ENCODE results near the gene LRRC1. TPM values are rescaled to one million over a fixed set of nuclear protein-coding genes. Genes with fewer than 3 reads are reported as not detected.
A peak's percentile ranks its signal among the peaks of the same experiment; 100 is the strongest.

LRRC1 gene
- total RNA-seq, 2 donors from 2014 or later, result 3.8 to 4.9 TPM

DNA sequence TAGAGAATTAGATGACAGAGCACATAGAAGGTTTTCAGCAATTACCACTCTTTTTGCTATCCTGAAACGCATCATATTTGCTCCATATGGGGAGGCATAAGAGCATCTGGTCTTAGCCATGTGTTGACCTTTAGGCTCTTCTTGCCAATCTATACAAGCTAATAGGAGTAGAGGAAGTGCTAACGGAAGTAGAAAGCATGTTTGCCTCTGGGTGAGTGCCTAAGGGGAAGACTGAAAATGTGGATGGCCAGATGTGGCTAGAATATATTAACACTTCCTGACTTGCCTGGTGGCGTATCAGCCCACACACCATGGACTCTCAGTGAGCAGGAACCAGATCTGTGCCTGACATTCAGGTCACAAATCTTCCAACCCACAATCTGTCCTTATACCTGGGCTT, 136.3 kb downstream of the LRRC1 start:
- no peak for ATAC-seq
- intact Hi-C loops (cut with DNase I), result no loop called here
- DNase-seq, result no peak

DNA sequence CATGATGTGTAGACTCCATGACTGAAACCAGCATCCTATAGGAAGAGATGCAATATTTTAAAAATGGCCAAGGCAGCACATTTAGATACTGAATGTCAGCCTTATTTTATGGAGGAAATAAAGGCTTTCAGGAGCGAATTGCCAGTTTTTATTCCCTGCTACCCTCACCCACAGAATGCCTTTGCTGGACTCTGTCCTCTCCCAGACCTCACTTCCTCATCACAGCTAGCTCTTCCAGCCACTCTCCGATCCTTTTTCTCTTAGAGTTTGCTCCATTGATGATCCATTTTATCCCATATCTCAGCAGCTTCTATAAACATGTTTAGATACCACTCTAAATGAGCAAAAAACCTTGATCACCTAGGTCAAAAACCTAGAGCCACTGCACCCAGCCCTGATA, 137.7 kb downstream of the LRRC1 start:
- no peak for DNase-seq
- intact Hi-C loops (cut with DNase I), result no loop called here

DNA sequence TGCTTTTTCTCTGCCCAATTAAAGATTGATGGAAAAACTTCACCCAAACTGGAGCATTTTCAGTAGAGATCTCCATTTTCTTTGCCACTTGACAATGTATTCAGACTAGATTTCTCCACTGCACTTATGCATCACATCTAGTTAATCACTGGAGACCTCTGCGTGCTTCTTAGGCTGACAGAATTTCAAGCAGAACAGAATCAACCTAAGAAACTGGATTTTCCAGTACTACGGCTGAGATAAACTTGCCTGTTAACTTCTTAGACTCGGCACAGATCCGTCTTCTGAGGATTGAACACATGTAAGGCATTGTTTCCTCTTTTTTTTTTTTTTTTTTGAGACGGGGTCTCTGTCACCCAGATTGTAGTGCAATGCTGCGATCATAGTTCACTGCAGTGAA, 139.2 kb downstream of the LRRC1 start:
- intact Hi-C loops (cut with DNase I), result no loop called here
- DNase-seq (no peak), ATAC-seq (no peak)

More for the DNA sequence above, 137.7 kb downstream of the LRRC1 start:
- no peak for ATAC-seq

DNA sequence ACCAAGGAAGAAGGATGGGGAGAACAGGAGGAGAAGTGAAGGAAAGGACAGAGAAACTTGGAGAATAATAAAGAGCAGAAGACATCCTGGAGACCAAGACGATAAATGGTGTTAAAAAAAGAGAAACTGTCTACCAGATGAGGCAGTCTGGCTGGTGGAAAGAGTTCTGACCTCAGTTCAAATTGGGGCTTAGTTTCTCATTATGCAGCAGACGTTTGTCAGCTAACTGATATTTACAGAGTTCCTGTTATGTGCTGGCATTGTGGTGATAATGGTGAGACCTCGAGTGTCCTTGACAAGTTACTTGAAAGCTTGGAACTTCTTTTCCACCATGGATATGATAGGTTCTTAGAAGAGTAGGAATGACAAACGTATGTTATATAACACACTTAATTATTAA, 142.7 kb downstream of the LRRC1 start:
- intact Hi-C loops (cut with DNase I), result no loop called here
- no peak for ATAC-seq

DNA sequence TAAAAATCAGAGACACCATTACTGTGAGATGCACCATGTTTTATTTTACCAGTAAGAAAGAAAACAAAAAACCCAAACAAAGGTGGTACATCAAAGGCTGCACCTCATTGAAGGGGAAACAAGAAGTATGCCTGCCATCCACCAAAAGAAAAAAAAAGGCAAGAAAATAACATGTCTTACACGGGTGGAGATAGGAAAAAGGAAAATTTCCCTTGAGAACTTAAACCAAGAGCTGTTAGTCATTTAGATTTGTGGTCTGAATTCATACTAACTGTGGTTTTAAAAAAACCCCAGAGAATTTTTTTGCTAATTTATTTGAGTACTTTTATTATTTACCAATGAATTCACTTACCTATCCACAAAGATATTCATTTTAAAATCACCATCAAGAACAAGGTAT, 144.0 kb downstream of the LRRC1 start:
- intact Hi-C loops (cut with DNase I), result no loop called here
- DNase-seq (no peak), ATAC-seq (no peak)

More for the DNA sequence above, 142.7 kb downstream of the LRRC1 start:
- DNase-seq, result no peak

DNA sequence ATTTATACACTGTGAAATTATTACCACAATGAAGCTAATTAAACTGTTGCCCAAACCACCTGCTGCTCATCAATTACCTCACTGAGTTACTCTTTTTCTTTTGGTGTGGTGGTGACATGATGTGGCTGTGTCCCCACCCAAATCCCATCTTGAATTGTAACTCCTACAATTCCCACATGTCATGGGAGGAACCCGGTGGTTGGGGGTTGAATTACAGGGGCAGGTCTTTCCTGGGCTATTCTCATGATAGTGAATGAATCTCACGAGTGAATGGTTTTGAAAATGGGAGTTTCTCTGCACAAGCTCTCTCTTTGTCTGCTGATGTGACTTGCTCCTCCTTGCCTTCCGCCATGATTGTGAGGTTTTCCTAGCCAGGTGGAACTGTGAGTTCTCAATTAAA, 145.0 kb downstream of the LRRC1 start:
- intact Hi-C loops (cut with DNase I), result no loop called here
- ATAC-seq (no peak), DNase-seq (no peak)

DNA sequence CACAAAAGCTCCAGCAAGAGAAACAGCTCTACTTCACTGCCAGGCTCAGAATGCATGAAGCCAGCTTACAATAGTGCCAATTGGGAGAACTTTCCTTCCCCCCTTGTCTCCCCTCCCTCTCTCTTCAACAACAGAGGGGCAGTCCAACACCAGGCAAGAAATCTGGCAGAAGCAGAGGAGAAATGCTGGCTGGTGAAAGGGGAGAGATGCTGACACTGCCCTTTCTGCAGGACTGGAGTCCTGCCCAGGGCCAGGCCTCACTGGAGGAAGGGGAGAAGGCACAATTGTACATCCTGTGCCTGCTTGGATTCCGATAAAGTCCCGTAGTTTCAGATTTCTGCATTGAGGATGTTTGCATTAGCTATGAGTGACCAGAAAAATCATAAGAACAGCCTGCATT, 148.6 kb downstream of the LRRC1 start:
- ATAC-seq (peak; percentile 87 to 93), DNase-seq (no peak)
- intact Hi-C loops (cut with DNase I), result no loop called here

DNA sequence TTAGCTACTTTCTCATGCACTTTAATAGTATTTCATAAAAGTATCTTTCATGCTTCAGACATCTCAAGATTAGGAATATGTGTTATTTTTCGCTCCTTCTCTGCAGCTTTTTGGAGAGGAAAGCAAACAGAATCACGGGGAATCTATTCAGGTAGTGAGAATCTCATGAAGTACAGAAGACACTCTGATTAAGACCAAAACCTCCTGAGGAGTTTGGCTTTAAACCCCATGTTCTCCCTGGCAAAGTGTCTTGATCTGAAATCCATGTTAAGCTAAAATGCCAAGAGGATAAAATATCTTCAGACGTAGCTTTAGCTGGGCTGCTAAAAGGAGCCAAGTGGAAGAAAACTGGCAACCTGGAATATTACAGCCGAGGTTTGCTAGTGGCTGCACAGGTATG, 149.3 kb downstream of the LRRC1 start:
- intact Hi-C loops (cut with DNase I), result no loop called here
- no peak for DNase-seq
- no peak for ATAC-seq

DNA sequence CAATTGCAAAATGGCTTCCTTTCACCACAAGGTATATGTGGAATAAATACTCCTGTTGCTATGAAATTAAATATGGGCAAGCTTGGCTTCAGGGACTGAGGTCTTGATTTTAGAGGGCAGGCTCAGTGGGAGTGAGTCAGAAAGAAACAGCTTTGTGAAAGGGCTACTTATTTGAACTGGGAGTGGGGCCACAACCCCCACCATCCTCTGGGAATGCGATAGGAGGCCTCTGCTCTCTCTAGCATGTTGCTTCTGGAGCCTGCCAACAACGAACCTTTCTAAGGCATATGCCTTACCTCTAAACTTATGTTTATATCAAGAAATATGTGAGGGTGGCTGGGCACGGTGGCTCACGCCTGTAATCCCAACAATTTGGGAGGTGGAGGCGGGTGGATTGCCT, 149.7 kb downstream of the LRRC1 start:
- intact Hi-C loops (cut with DNase I), result no loop called here
- ATAC-seq, result peak in 1 of 2 donors; percentile 35

DNA sequence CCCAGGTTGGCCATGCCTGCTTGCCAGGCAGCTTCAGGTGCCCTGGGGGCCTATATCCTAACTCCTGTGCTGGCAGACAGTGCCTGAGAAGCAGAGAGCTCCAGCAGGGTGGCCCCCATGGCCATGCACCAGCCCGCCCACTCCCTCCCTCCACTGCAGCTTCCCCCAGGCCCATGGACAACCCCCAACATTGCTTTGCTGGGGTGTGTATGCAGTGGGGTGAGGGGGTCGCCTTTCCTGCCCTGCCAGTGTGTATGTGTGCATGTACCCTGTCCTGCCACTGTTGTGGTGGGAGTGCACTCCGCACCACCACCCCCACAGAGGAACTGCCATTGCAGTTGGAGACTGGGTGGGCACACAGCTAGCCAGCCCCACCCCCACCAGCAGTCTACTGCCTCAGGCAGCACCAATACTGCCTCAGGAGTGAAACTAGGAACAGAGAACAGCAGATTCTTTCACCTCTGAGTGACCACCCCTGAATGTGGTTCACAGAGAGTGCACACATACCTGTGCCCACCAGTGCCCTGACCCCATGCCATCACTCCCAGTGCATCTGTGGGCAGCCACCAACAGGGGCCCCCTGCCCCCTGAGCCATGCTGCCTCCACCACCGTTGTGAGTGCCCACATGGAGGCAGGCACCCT, 151.1 kb downstream of the LRRC1 start:
- intact Hi-C loops (cut with DNase I), result no loop called here
- no peak for DNase-seq
- no peak for ATAC-seq

More for the DNA sequence above, 149.7 kb downstream of the LRRC1 start:
- DNase-seq, result no peak

DNA sequence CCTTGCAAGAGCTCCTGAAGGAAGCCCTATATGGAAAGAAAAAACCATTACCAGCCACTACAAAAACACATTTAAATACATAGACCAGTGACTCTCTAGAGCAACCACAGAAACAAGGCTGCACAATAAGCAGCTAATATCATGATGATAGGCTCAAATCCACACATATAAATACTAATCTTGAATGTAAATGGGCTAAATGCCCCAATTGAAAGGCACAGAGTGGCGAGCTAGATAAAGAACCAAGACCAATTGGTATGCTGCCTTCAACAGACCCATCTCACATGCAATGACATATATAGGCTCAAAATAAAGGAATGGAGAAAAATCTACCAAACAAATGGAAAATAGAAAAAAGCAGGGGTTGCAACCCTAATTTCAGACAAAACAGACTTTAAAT, 153.0 kb downstream of the LRRC1 start:
- no peak for DNase-seq
- intact Hi-C loops (cut with DNase I), result no loop called here
- ATAC-seq, result no peak

DNA sequence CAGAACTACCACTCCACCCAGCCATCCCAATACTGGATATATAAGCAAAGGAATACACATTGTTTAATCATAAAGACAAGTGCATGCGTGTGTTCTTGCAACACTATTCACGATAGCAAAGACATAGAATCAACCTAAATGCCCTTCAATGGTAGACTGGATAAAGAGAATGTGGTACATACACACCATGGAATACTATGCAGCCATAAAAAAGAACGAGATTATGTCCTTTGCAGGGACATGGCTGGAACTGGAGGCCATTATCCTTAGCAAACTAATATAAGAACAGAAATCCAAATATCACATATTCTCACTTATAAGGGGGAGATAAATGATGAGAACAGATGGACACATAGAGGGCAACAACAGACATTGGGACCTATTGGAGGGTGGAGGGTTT, 156.6 kb downstream of the LRRC1 start:
- no peak for DNase-seq
- intact Hi-C loops (cut with DNase I), result no loop called here
- ATAC-seq, result no peak

DNA sequence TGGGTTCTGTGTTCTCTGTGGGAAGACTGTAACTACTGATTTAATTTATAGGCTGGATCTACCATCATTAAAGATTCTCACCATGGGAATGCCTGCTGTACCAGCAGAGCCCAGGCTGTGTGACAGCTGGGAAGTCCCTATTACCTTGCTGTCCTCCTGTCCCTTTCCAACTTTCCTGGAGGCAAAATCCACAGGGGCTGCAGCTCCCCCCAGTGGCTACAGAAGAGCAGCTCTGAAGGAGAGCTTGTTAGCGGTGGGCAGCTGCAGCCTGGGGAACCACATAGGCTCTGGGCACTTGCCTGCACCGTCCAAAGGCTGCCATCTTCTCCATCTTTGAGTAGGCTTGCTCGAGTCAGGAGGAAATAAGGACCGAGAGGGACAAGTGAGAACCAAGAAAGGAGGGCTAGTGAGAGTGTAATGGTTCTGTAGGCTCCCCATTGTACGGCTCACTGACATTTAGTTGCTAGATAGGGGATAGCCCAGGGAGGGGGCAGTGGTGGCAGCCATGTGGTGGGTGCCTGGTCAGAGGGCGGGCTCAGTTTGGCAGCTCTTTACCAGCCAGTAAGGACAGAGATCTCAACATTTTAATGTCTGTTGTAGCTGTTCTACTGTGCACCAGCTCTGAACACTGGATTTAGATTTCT, 161.4 kb downstream of the LRRC1 start:
- intact Hi-C loops (cut with DNase I), result loop anchor here in 1 of 2 donors (5.0 kb wide), 2 partner anchors 164 to 224 kb away; no protein-coding TSS in a partner anchor
- ATAC-seq (peak; percentile 91 to 96), DNase-seq (peak; percentile 75)

DNA sequence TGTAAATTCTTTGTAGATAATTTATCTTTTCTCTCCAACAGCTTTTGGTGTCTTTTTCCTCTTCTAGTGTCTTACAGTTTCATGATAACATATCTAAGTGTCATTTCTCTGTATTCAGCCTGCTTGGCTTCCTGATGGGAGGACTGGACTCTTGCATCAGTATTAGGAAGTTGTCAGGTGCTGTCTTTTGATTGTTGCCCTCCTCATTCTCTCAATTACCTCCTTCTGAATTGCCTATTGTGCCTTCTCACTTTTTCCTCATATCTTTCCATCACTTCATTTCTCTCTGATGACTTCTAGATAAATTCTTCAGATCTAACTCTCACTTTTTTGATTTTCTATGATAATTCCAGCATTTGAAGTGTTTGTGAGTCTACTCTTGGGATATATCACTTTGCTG, 162.0 kb downstream of the LRRC1 start:
- no peak for DNase-seq
- intact Hi-C loops (cut with DNase I), result loop anchor here in 1 of 2 donors (5.0 kb wide), 2 partner anchors 165 to 225 kb away; no protein-coding TSS in a partner anchor
- no peak for ATAC-seq

DNA sequence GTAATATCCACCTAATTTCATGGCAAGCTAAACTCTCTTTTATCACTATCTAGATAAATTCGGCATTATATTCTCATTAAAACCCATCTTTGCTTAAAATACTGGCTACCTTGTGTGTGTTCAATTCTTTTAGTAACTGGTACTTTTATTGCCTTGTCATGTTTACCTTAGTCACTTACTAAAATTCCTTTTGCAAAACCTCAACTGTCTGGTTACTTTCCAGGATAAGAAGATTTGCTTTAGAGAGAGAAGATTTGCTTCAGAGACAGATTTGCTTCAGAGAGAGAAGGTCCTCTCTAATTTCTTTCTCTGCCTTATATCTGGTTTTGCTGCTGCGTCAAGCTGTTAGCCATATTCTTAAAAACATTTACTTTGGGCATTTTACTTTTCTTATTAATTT, 164.9 kb downstream of the LRRC1 start:
- DNase-seq, result no peak
- no peak for ATAC-seq

DNA sequence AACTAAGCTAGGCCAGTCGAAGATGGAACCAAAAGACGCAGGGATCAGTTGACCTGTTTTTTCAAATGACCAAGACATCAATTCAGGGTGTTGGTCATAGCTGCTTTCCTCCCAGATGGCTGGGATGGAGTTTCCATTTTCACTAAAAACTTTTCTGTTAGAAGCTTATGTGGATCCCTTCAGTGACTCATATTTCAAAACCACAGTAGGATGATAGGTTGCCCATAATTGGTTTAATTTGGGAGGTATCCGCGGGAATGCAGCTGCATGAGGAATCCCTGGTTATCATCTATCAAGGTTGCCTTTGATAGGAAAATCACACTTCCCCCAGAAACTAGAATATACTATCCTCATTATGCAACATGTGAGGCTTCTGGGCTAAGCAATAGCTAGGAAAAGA, 165.5 kb downstream of the LRRC1 start:
- intact Hi-C loops (cut with DNase I), result no loop called here
- DNase-seq (no peak), ATAC-seq (peak in 1 of 2 donors; percentile 31)

More for the DNA sequence above, 164.9 kb downstream of the LRRC1 start:
- intact Hi-C loops (cut with DNase I), result loop anchor here in 1 of 2 donors (5.0 kb wide), 2 partner anchors 167 to 227 kb away; no protein-coding TSS in a partner anchor

DNA sequence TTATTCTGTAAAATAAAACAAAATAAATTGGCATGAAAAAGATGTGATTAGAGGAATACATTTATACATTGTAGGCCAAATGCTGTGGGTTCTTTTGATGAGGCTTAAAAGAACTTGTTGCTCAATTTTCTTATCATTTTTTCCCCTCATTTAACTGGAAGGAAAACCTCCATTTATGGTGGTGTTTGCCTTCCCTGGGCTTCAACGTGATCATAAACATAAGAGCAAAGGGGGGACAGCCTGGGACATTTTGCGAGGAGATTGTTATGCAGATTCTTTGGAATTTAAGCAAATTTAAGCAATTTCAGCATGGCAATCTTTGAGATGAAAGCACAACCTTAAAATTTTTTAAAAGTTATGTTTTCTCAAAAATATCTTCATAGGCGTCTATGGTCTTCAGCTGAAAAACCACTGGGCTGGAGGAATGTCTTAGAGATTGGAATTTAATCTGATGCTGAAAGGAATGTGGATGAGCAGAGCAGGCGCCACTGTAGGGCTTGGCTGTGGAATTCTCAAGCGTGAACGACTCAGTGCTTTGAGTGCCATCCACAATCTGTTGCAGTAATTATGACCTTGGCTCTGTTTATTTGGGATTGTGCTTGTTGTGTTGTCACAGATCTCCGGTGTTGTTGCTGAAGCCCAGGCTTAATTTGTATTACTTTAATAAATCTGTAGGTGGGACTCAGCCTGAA, 167.0 kb downstream of the LRRC1 start:
- no peak for DNase-seq
- intact Hi-C loops (cut with DNase I), result no loop called here
- peak; percentile 57 to 59 for ATAC-seq

DNA sequence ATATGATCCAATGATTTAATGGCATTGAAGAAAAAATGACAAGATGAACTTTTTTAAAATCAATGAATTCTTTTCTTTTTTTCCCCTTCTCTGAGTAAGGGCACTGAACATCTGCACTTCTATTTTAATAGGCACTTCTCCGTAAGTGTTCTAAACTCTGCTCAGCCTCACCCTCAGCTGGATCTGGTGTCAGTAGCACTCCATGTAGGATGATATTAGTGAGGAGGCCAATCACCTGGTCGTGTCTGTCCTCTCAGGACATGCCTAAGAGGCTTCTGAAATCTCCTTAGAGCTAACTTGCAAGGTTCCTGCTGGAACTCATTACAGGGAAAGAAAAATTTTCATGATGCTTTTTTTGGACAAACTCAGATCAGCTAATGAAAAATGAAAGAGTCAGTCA, 167.8 kb downstream of the LRRC1 start:
- peak in 1 of 2 donors; percentile 44 for ATAC-seq
- no peak for DNase-seq

DNA sequence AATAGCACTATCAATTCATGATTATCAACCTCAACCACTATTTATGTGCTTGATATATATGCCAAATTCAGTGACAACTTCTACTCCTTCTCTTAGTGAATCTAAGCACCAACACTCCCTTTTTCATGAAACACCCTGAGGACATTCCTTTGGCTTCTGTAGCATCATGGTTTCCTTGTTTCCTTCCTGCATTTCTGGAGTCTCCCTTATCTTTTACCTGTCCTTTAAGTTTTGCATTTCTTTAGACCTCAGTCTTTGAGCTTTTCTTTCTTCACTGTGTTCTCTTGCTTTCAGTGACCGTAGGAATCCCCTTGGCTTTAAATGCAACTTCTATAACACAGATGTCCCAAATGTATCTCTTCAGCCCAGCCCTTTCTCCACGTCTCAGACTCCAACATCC, 172.6 kb downstream of the LRRC1 start:
- intact Hi-C loops (cut with DNase I), result no loop called here
- no peak for ATAC-seq
- DNase-seq, result no peak

More for the DNA sequence above, 167.8 kb downstream of the LRRC1 start:
- intact Hi-C loops (cut with DNase I), result no loop called here
